Measurements from ENCODE around the gene OSTN.

Gene OSTN

DNA sequence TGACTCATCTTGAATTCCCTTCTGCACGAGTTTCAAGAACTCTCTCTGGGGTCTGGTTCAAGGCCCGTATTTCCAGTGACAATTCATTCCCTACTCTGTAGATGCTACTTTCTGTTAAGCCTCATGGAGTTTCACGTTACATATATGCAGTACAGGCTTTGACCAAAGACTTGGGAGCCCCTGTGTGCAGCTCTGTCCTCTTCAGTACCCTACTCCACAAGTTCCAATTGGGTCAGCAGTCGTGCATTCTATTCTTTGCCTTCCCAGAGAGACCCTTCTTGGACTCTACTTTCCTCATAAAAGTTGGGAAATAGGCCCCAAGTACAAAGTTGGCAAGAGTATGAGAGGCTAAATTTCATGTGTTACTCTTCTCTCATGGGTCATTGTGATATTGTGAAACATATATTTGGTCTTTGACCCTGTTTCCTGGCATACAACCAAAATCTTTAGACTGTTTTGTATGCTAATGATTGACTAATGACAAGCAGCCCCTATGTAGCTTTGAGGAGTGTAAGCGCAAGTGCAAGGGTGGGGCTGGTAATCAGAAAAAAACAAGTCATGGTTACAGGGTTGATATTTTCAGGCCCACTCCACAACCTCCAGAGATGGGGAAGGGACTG, 115.2 kb downstream of the OSTN start:
- DNase-seq = no peak
